ENCODE data around the gene IGFBP4.

Gene IGFBP4

GRCh38 chr17:40431231-40431602 is 12.0 kb upstream of the IGFBP4 start:
- no peak overlapping the region for H3K27ac ChIP-seq
- TF ChIP-seq, protein P1, sequence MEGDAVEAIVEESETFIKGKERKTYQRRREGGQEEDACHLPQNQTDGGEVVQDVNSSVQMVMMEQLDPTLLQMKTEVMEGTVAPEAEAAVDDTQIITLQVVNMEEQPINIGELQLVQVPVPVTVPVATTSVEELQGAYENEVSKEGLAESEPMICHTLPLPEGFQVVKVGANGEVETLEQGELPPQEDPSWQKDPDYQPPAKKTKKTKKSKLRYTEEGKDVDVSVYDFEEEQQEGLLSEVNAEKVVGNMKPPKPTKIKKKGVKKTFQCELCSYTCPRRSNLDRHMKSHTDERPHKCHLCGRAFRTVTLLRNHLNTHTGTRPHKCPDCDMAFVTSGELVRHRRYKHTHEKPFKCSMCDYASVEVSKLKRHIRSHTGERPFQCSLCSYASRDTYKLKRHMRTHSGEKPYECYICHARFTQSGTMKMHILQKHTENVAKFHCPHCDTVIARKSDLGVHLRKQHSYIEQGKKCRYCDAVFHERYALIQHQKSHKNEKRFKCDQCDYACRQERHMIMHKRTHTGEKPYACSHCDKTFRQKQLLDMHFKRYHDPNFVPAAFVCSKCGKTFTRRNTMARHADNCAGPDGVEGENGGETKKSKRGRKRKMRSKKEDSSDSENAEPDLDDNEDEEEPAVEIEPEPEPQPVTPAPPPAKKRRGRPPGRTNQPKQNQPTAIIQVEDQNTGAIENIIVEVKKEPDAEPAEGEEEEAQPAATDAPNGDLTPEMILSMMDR (IDR thresholded peaks at IDR 0.05), result no peak
- DNase-seq (ENCODE audit: low spot score), result no peak
- H3K4me3 ChIP-seq, result no peak overlapping the region

DNA sequence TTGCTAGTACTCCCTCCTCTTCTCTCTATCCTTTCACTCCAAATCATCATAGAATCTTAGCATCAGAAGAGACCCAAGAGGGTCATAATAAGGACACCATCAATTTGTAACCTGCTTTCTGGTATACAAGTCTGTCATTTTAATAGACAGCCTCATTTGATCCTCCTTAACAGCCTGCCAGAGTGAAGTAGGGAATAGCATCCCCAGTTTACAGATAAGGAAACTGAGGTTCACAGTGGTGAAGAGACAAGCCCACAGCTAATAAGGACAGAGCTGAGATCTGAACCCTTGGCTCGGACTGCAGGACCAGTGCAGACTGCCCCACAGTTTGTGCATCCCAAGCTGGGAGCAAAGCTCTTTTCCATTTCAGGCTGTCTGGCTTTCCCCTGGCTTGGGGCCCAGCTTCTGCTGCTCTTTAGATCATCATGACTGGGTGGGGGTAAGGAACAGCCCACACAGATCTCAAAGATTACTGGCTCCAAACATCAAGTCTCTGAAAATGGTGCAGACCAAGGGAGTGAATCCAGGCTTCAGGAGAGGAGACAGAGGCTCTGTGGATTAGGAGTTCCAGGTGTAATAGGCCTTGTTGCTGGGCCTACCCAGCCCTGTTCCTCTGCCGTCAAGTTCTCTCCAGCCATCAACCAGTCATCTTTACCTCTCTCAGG is 10.3 kb upstream of the IGFBP4 start:
- DNase-seq (ENCODE audit: low spot score), result no peak
- H3K27ac ChIP-seq, result peak overlapping the region in 1 of 2 donors; percentile 12
- TF ChIP-seq, protein P1 (IDR thresholded peaks at IDR 0.05), result no peak

DNA sequence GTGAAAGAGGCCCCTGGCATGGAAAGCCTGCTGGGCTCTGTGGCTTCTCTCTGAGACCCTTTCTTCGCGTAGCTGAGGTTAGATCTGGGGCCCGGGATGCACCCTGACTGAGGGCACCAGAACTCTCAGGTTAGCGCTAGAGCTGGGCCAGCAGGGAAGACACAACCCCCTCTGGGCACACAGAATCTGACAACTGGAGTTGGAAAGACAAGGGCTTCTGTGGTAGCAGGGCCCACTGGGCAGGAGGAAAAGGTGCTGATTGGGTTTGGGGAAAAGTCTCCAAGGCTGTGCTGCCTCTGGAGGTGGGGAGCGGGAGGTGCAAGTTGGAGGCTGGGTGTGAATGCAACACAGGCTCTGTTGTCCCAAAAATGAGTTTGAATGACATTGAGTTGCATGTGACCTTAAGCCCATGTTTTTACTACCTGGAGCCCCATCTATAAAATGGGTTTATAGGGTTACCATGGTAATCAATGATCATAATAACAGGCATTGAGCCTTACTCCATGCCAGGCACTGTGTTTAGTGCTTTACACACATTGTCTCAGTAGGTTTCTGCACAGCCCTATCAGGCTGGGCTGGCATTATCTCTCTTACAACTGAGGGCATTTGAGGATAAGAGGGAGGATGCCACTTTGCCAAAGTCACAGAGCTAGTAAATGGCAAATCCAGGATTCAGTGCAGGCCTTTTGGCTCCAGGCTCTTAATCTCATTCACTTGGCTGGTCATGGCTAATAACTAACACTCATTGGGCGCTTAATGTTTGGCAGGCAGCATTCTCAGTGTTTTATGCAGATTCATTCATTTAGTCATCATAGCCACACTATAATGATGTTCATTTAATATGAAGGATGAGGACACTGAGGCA is 9.5 kb upstream of the IGFBP4 start:
- DNase-seq (ENCODE audit: low spot score), result no peak
- TF ChIP-seq, protein P1 (IDR thresholded peaks at IDR 0.05), result peak; percentile 27
- Histone ChIP-seq H3K4me3 (no peak overlapping the region), H3K27ac (peak overlapping the region in 1 of 2 donors; percentile 12)

More for the DNA sequence above, 10.3 kb upstream of the IGFBP4 start:
- H3K4me3 ChIP-seq, result no peak overlapping the region

DNA sequence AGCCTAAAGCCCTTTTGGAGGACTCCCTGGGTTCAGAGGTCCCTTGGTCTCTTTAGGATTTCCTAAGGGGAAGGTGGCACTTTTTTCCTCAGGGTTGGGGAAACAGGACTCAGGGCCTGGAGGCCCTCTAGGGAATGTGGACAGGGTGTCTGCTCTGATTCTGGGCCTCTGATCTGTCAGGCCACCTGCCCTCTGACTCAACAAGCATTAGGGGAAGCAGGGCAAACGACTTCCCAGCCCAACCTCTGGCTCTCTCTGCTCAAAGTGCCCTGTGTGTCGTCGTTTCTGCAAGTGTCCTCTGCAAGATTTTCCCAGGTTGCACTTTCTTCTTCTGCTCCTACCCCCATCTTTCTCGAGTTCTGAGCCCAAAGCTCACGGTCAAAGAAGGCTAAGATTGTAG is 6.6 kb upstream of the IGFBP4 start:
- DNase-seq (ENCODE audit: low spot score), result no peak
- Histone ChIP-seq H3K27ac (no peak overlapping the region), H3K4me3 (no peak overlapping the region)
- TF ChIP-seq, protein P1 (IDR thresholded peaks at IDR 0.05), result no peak

- TF ChIP-seq, protein P1 (IDR thresholded peaks at IDR 0.05), result no peak
- Histone ChIP-seq H3K4me3 (no peak overlapping the region), H3K27ac (no peak overlapping the region)
- DNase-seq (ENCODE audit: low spot score), result no peak
These were observed 6.0 kb upstream of the IGFBP4 start for GRCh38 chr17:40437095-40437732.

- DNase-seq (ENCODE audit: low spot score), result no peak
- no peak overlapping the region for H3K27ac ChIP-seq
- TF ChIP-seq, protein P1 (IDR thresholded peaks at IDR 0.05), result no peak
- H3K4me3 ChIP-seq, result no peak overlapping the region
These were observed 3.1 kb upstream of the IGFBP4 start for GRCh38 chr17:40440166-40440565.

Data from coronary artery (tissue), 2 donors.